A549 (cell line): Measurements from ENCODE around the gene CCL15. TPM values are rescaled to one million over a fixed set of nuclear protein-coding genes. Genes with fewer than 3 reads are reported as not detected.

ENCODE experiments used
- ATAC-seq, 2 experiments: fragments of 200-7000 bp in 1 of 2; fragments of >200 bp in 1 of 2; cut with Nextera tagmentation in 1 of 2; cut with Tn5 transposase in 1 of 2; 3 replicates each; pipeline versions ENCODE4 v1.8.0 to v1.9.1; 2018 to 2020; ENCODE audit warnings: mild to moderate bottlenecking in 1 of 2, moderate library complexity in 1 of 2
- CTCF ChIA-PET: fragments of 300-600 bp; sonication (Branson Sonifier 250); formaldehyde crosslinking; extraction: SDS; loops from one replicate; lab custom pipeline; 2021; ENCODE audit warnings: antibody characterized with exemption, inconsistent platforms; lab: Yijun Ruan, JAX
- POLR2A ChIA-PET: fragments of 350-600 bp; formaldehyde crosslinking; extraction: SDS; loops from one replicate; lab custom pipeline; 2021; ENCODE audit warnings: antibody characterized with exemption, inconsistent platforms; lab: Yijun Ruan, JAX
- DNase-seq, 2 experiments: peaks; one replicate each; pipeline versions ENCODE4 v3.0.0 to v3.0.0-alpha.2; 2011 to 2016; ENCODE audit warnings: low read depth in 1 of 2, low spot score in 1 of 2
- FAIRE-seq: peaks from 2 replicates; lab custom pipeline; 2011; peaks lifted over from hg19 to GRCh38; lab: Jason Lieb, UNC
- H3K27ac ChIP-seq, 2 experiments: fragments of >200 bp; sonication (Bioruptor Twin); formaldehyde crosslinking; 3 replicates each; pipeline ENCODE4 v1.5.1; 2016 to 2017
- H3K4me1 ChIP-seq: fragments of >200 bp; sonication (Bioruptor Twin); formaldehyde crosslinking; 3 replicates; pipeline ENCODE4 v1.6.1; 2016
- H3K4me2 ChIP-seq: fragments of >200 bp; sonication (Bioruptor Twin); formaldehyde crosslinking; 3 replicates; pipeline ENCODE4 v1.6.1; 2016
- H3K4me3 ChIP-seq: fragments of >200 bp; sonication (Bioruptor Twin); formaldehyde crosslinking; 3 replicates; pipeline ENCODE4 v1.5.1; 2016
- H3K9me3 ChIP-seq: fragments of >200 bp; sonication (Bioruptor Twin); formaldehyde crosslinking; 3 replicates; pipeline ENCODE4 v1.6.1; 2016
- ATOH8 ChIP-seq: fragments of 250-450 bp; sonication (Bioruptor Pico); IDR thresholded peaks from 2 replicates; pipeline ENCODE4 v1.5.0; 2020; ENCODE audit warnings: low read depth, mild to moderate bottlenecking, moderate library complexity
- CTCF ChIP-seq: fragments of >200 bp; sonication (Bioruptor Twin); formaldehyde crosslinking; IDR thresholded peaks from 3 replicates; pipeline ENCODE4 v1.5.1; 2016
- EHMT2 ChIP-seq: fragments of 200-600 bp; sonication (generic); IDR thresholded peaks from 2 replicates; pipeline ENCODE4 v1.6.1; 2016; ENCODE audit warnings: antibody characterized with exemption, low read depth, mild to moderate bottlenecking, moderate library complexity
- EP300 ChIP-seq, 2 experiments: fragments of >200 bp; sonication (Bioruptor Twin); formaldehyde crosslinking; IDR thresholded peaks; 2 replicates in 1 of 2; 3 replicates in 1 of 2; pipeline ENCODE4 v1.6.1; 2016 to 2017
- HEYL ChIP-seq: fragments of 250-450 bp; sonication (Bioruptor Pico); IDR thresholded peaks from 2 replicates; pipeline ENCODE4 v1.8.0; 2021; ENCODE audit warnings: mild to moderate bottlenecking, moderate library complexity
- KDM1A ChIP-seq: fragments of 200-600 bp; sonication (generic); IDR thresholded peaks from 2 replicates; pipeline ENCODE4 v1.6.1; 2016; ENCODE audit warnings: low read depth, mild to moderate bottlenecking
- MYC ChIP-seq: IDR thresholded peaks from 2 replicates; pipeline ENCODE4 v1.6.1; 2012; ENCODE audit warnings: mild to moderate bottlenecking, inconsistent platforms, low read length, improper control_type of control experiment, borderline replicate concordance
- NR3C1 ChIP-seq: fragments of >200 bp; sonication (Bioruptor Twin); formaldehyde crosslinking; IDR thresholded peaks from 3 replicates; pipeline ENCODE4 v1.6.1; 2017
- PHF8 ChIP-seq: fragments of 200-600 bp; sonication (generic); IDR thresholded peaks from 2 replicates; pipeline ENCODE4 v1.6.1; 2016; ENCODE audit warnings: low read depth, mild to moderate bottlenecking, antibody characterized with exemption, moderate library complexity, borderline replicate concordance
- POLR2A ChIP-seq: IDR thresholded peaks from 2 replicates; pipeline ENCODE4 v1.6.1; 2012; ENCODE audit warnings: mild to moderate bottlenecking, low read length
- RAD21 ChIP-seq, 2 experiments: fragments of >200 bp in 1 of 2; sonication (Bioruptor Twin) in 1 of 2; formaldehyde crosslinking in 1 of 2; IDR thresholded peaks in 1 of 2; conservative IDR thresholded peaks in 1 of 2; 2 replicates in 1 of 2; 3 replicates in 1 of 2; pipeline ENCODE4 v1.6.1; 2012 to 2018; ENCODE audit warnings: inconsistent platforms in 1 of 2
- RCOR1 ChIP-seq: fragments of 150-350 bp; IDR thresholded peaks from 2 replicates; pipeline ENCODE4 v1.6.1; 2014; ENCODE audit warnings: antibody characterized with exemption, low read length, low read depth
- RFX5 ChIP-seq: fragments of 450-650 bp; IDR thresholded peaks from 2 replicates; pipeline ENCODE4 v1.7.1; 2014; ENCODE audit warnings: antibody characterized with exemption, mild to moderate bottlenecking, moderate library complexity
- RNF2 ChIP-seq: fragments of 200-600 bp; sonication (generic); IDR thresholded peaks from 2 replicates; pipeline ENCODE4 v1.6.1; 2016; ENCODE audit warnings: low read depth, mild to moderate bottlenecking, antibody characterized with exemption, moderate library complexity, borderline replicate concordance
- SMC3 ChIP-seq: fragments of >200 bp; sonication (Bioruptor Twin); formaldehyde crosslinking; IDR thresholded peaks from 3 replicates; pipeline ENCODE4 v1.6.1; 2018; ENCODE audit warnings: inconsistent platforms
- ZSCAN20 ChIP-seq: fragments of 250-450 bp; sonication (Bioruptor Pico); IDR thresholded peaks from 2 replicates; pipeline ENCODE4 v1.8.0; 2022; ENCODE audit warnings: mild to moderate bottlenecking, moderate library complexity
- WGBS: methylation state at CpG from one replicate; pipeline ENCODE4 v1.1.6; 2017; ENCODE audit errors: missing lambda C conversion rate; 5-methylcytosine and 5-hydroxymethylcytosine counted together
- polyA plus RNA-seq, 4 experiments: library from polyadenylated mRNA; depleted of rRNA in 3 of 4; stranded (reverse); fragments of >200 nt; fragmentation: RNase III in 1 of 4; extraction: RNeasy Plus Mini Kit Qiagen cat#74134 plus additional on column Dnase treatment in 1 of 4; gene quantifications; 2 replicates in 3 of 4; 3 replicates in 1 of 4; pipeline ENCODE4 v1.2.3, GENCODE V29; 2011 to 2017
- TF ChIP-seq, protein P1 (sequence below): fragments of 450-650 bp; IDR thresholded peaks from 2 replicates; pipeline ENCODE4 v1.6.1; 2014; ENCODE audit warnings: antibody characterized with exemption
- TF ChIP-seq, protein P2 (sequence below): fragments of 150-350 bp; IDR thresholded peaks from 2 replicates; pipeline ENCODE4 v1.6.1; 2014; ENCODE audit warnings: low read depth, mild to moderate bottlenecking, low read length
- TF ChIP-seq, protein P3 (sequence below): fragments of 200-600 bp; sonication (generic); IDR thresholded peaks from 2 replicates; pipeline ENCODE4 v1.6.1; 2016; ENCODE audit warnings: antibody characterized with exemption, mild to moderate bottlenecking, moderate library complexity

Gene CCL15
- polyA plus RNA-seq, 2 of the 4 experiments (the other 2 are of a cell fraction): 0.10 TPM; not detected in 1

GRCh38 chr17:36008998-36009665 lies 7.8 kb upstream of the CCL15 start:
- Histone ChIP-seq H3K9me3 (peaks cover 10% of the 10 kb centered on the region; the same call in 2 of the 3 replicates), H3K27ac (no peak overlapping the region), H3K4me1 (no peaks in the 10 kb centered on the region), H3K4me2 (no peak overlapping the region), H3K4me3 (no peak overlapping the region)
- ChIA-PET CTCF (interaction anchor here (1.0 to 1.8 kb wide), 2 partner anchors 39 to 141 kb away, joined by 4 to 6 read pairs; no protein-coding TSS in a partner anchor), POLR2A (no interaction called here)
- ATAC-seq (peak in 1 of 2 experiments; percentile 71; a peak in 3 of 6 replicates), FAIRE-seq (no peak), DNase-seq (peak in 1 of 2 experiments; percentile 25)
- WGBS: 39% methylated on average over 14 of the region's 14 CpGs
- TF ChIP-seq, protein P1, sequence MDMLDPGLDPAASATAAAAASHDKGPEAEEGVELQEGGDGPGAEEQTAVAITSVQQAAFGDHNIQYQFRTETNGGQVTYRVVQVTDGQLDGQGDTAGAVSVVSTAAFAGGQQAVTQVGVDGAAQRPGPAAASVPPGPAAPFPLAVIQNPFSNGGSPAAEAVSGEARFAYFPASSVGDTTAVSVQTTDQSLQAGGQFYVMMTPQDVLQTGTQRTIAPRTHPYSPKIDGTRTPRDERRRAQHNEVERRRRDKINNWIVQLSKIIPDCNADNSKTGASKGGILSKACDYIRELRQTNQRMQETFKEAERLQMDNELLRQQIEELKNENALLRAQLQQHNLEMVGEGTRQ: no peak
- no peak for TF ChIP-seq ATOH8
- TF ChIP-seq POLR2A: no peak
- peak; percentile 29; the same call in 1 of the 3 replicates for TF ChIP-seq CTCF
- TF ChIP-seq EP300 (IDR thresholded peaks at IDR 0.05): no peak
- TF ChIP-seq RNF2: no peak
- no peak for TF ChIP-seq RFX5
- no peak for TF ChIP-seq KDM1A
- TF ChIP-seq RAD21 (conservative IDR thresholded peaks at IDR 0.05 in 1 of 2, IDR thresholded peaks at IDR 0.05 in 1 of 2): peak in 1 of 2 experiments; percentile 51; a peak in 2 of 5 replicates
- TF ChIP-seq, protein P2, sequence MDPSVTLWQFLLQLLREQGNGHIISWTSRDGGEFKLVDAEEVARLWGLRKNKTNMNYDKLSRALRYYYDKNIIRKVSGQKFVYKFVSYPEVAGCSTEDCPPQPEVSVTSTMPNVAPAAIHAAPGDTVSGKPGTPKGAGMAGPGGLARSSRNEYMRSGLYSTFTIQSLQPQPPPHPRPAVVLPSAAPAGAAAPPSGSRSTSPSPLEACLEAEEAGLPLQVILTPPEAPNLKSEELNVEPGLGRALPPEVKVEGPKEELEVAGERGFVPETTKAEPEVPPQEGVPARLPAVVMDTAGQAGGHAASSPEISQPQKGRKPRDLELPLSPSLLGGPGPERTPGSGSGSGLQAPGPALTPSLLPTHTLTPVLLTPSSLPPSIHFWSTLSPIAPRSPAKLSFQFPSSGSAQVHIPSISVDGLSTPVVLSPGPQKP: no peak
- TF ChIP-seq, protein P3, sequence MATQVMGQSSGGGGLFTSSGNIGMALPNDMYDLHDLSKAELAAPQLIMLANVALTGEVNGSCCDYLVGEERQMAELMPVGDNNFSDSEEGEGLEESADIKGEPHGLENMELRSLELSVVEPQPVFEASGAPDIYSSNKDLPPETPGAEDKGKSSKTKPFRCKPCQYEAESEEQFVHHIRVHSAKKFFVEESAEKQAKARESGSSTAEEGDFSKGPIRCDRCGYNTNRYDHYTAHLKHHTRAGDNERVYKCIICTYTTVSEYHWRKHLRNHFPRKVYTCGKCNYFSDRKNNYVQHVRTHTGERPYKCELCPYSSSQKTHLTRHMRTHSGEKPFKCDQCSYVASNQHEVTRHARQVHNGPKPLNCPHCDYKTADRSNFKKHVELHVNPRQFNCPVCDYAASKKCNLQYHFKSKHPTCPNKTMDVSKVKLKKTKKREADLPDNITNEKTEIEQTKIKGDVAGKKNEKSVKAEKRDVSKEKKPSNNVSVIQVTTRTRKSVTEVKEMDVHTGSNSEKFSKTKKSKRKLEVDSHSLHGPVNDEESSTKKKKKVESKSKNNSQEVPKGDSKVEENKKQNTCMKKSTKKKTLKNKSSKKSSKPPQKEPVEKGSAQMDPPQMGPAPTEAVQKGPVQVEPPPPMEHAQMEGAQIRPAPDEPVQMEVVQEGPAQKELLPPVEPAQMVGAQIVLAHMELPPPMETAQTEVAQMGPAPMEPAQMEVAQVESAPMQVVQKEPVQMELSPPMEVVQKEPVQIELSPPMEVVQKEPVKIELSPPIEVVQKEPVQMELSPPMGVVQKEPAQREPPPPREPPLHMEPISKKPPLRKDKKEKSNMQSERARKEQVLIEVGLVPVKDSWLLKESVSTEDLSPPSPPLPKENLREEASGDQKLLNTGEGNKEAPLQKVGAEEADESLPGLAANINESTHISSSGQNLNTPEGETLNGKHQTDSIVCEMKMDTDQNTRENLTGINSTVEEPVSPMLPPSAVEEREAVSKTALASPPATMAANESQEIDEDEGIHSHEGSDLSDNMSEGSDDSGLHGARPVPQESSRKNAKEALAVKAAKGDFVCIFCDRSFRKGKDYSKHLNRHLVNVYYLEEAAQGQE: no peak

- no peak overlapping the region for H3K27ac ChIP-seq
- H3K4me2 ChIP-seq: no peak overlapping the region
- CTCF ChIA-PET: interaction anchor here (0.8 to 1.9 kb wide), 7 partner anchors 10 to 478 kb away, joined by 3 to 11 read pairs (median 4); no protein-coding TSS in a partner anchor
- no peak overlapping the region for H3K4me3 ChIP-seq
- WGBS: 34% methylated on average over 4 of the region's 4 CpGs
- peaks cover 3% of the 10 kb centered on the region; the same call in 2 of the 3 replicates for H3K9me3 ChIP-seq
- FAIRE-seq (no peak), ATAC-seq (no peak), DNase-seq (no peak)
- POLR2A ChIA-PET: no interaction called here
- TF ChIP-seq ZSCAN20 (CRISPR knock-in tag): no peak
- no peak for TF ChIP-seq HEYL (CRISPR knock-in tag)
- no peak for TF ChIP-seq RCOR1
- TF ChIP-seq NR3C1: no peak
- TF ChIP-seq PHF8: no peak
- no peak for TF ChIP-seq SMC3
- no peak for TF ChIP-seq EHMT2
- no peak for TF ChIP-seq MYC
- no peaks in the 10 kb centered on the region for H3K4me1 ChIP-seq
These were observed 3.3 kb upstream of the CCL15 start for GRCh38 chr17:36004594-36005108.
